Left renal cortex interstitium (tissue), 4 donors: Measurements from ENCODE around the gene ZNF432. TPM values are rescaled to one million over a fixed set of nuclear protein-coding genes. Genes with fewer than 3 reads are reported as not detected.
"Not testable (repeated sequence)": the region's sequence is repeated elsewhere in the genome, so short reads cannot be mapped to it uniquely, and the experiment has no call there.

Source experiments
- DNase-seq, 4 donors: peaks; one replicate each; pipeline ENCODE4 v3.0.0-alpha.2; 2013; ENCODE audit warnings: low read depth in 4 of 4, low spot score in 2 of 4, missing footprints in 1 of 4
- polyA plus RNA-seq, 4 donors: library from polyadenylated mRNA; unstranded; fragments of 120-200 nt; gene quantifications; one replicate each; pipeline ENCODE4 v1.2.1, GENCODE V29; 2013; ENCODE audit not compliant: insufficient read length in 4 of 4

The ZNF432 gene
- polyA plus RNA-seq = 10 to 100 TPM; 20.4 to 27.6 (median 24.0) TPM

DNA sequence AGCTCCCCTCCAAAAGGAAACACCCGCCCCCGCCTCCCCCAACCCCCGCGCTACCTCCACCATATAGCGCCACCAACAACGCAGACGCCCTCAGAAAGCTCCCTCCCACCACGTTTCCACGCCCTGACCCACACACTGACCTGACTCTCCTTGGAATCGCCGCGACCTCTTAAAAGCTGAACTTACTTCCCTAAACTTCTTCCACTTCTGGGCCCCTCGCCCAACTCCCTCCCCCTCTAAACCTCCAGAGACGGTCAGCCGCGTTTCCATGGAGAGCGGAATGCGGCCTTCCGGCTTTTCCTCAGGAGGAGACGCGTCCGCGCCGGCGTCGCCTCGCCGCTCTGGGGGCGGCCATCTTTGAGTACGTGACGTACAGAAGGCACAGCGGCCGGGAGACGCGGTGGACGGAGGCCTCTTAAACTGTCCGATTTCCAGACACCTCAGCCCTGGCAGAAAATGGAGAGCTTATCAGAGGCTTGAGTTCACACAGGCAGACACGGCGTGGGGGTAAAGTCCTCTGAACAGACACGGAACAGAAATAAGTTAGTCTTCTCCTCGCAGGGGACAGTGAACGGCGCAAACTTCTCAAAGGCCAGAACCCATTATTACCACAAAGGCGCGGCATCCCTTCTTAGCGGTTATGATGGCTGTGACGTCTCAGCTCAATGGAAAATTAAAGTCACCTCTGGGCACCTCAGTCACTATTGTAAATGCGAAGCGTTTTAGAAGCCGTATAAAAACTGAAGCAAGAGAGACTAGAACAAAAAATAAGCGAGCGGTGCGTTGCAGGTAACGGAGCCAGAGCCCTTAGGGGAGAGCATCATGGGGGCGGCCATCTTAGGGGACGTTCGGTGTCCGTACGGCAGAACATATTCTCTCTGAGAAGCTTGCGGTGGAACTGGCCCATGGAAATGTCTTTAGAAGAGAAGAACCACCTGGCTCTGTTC lies at the start of gene ZNF432:
TSS of gene ZNF432 (minus strand) at position 284 of the 947 bp plus-strand sequence. CDS start 1,970 bp downstream, outside the sequence.
- DNase-seq = peak; percentile 94 to 100 (median 94)

DNA sequence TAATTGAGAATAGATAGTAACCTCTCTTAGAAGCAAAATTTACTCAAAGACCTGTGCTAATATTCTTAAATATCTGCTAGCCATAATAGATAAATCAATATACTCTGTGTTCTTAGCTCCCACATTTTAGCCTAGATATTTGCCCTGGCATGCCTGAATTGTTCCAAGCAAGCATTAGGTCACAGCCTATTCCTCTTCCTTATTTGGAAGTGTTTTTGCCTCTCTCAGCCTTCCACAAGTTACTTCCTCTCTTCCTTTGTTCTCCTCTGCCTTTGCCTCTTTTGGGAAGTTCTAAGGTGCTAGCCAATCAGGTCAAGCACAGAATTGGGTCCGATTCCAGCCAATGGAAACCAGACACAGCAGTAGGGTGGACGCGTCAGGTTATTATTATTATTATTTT lies 47.8 kb upstream of the ZNF432 start:
- not testable (repeated sequence) for DNase-seq

DNA sequence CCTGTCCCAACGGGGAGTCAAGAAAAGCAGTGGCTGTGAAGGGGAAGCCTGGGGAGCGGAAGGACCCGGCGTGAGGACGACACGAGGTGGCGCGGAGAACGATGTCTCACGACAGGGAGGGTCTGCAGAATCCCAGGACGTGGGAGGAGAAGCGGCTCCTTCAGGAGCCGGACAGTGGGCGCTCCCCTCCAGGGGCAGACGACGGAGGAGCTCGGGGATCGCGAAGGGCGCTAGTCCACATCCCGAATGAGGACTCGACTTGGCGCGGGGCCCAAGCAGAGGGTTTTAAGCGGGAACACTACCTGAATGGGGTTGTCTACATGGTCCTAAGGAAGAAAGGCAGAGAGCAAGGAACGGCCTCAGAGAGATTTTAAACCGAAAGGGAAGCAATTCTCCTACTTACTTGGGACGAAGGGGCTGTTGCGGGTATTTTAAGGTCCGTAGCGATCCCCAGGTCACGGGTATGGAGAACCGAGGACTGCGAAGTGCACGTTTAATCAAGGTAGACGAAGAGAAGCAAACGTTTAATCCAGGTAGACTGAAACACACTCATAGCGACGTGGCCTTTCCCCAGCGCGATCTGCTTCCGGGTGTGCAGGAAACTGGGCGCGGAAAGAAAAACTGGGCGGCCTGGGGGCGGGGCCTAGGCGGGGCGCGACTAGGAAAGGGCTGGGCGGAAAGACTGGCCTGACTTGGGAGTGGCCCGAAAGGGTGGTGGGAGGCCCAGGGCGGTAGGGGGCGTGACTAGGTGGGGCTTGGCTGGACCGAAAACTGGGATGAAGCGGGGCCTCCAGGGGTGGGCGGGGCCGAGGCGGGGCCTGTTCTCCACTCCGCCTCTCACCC lies 46.8 kb upstream of the ZNF432 start, which contains the start of gene ZNF841:
TSS of gene ZNF841 (minus strand) at position 594 of the 843 bp plus-strand sequence. CDS start 10,964 bp downstream, outside the sequence.
- peak; percentile 63 to 85 (median 71) for DNase-seq

DNA sequence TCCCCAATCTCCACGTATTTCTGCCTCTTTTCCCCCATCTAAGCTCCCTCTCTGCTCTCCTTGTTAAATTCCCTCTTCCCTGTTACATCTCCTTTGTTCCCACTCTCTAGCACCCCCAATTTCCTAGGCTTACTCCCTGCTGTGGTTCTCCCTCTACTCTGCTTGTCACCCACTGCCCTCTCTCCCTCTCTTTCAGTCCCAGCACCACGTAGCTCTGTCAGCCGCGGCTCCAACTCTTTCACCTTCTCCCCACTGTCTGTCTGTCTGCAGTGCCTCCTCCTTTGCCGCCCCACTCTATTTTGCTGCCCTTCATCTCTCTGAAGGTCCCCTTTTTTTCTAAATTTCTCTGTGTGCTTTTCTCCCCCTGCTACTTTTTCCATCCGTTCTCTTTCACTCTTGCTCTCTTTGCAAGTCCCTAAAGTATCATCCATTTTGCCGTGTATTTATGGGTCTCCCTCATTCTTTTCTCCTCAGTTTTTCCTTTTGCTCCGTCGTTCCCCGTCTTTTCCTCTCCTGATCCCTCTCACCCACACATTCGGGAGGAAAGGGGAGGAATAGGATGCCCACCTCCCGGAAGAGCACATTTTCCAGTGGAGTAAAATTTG lies 46.0 kb upstream of the ZNF432 start:
- no peak for DNase-seq

DNA sequence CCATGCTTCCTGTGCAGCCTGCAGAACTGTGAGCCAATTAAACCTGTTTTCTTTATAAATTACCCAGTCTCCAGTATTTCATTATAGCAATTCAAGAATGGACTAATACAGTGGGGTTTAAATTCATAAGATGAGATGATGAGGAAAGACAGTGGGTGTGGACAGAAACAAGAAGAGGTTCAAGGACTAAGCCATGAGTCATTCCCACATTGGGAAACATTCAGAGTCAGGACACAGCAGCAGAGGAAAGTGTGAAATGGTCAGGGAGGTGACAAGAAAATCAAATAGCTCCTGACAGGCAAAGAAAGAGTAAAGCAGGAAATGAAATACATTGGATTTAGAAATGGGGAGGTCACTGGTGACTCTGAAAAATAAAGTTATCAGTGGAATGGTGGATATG lies 37.8 kb upstream of the ZNF432 start:
- no peak for DNase-seq

DNA sequence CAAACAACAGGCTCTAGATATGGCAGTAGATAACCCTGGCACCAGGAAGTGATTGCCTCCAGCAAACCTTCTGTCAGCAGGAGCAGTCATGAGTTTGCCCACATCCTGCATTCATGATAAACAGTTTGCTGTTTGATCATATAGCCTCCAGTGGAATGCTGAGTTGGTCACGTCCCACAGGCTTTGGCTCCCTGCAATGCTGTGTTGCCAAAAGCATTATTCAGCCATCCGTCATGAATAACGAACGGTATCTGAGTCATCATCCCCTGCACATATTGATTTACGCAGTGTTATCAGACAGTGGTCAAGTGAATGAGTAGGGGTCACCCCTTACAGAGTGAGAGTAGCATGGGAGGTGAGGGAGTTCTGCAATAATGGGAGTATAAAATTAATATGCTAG lies 21.9 kb upstream of the ZNF432 start:
- DNase-seq = no peak

DNA sequence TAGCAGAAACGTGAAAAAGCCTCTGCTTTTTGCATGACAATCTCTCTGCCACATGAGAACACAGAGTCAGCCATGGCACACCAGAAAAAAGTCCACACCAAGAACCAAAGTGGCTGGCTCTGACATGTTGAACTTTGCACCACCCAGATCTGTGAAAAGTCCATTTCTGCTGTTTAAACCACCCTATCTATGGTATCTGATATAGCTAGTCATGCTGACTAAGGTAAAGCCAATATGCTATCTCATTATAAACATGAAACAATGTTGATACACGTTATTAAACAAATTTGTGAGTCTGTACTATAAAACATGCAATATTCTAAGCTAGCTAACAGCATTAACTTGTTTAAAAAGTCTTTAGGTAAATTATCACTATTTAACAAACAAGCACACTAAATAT lies 21.0 kb upstream of the ZNF432 start:
- DNase-seq = no peak

DNA sequence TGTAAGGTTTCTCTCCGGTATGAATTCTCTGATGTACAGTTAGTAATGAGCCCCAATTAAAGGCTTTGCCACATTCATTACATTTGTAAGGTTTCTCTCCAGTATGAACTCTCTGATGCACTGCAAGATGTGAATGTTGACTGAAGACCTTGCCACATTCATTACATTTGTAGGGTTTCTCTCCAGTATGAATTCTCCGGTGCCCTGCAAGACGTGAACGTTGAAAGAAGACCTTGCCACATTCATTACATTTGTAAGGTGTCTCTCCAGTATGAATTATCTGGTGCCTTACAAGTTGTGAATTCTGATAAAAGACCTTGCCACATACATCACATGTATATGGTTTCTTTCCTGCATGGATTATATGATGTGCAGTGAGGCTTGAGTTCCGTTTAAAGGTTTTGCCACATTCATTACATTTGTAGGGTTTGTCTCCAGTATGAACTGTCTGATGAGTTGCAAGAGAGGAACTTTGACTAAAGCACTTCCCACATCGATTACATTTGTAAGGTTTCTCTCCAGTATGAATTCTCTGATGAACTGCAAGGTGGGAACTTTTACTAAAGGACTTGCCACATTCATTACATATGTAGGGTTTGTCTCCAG lies 17.7 kb upstream of the ZNF432 start:
- DNase-seq = no peak

DNA sequence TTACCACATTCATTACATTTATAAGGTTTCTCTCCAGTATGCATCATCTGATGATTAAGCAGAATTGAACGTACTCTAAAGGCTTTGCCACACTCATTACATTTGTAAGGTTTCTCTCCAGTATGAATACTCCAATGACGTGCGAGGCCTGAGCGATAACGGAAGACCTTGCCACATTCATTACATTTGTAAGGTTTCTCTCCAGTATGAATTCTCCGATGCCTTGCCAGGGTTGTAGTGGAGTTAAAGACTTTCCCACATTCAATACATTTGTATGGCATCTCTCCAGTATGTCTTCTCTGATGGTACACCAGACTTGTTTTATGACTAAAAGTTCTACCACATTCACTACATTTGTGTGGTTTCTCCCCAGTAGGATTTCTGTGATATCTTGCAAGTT lies 16.8 kb upstream of the ZNF432 start:
- DNase-seq = no peak

DNA sequence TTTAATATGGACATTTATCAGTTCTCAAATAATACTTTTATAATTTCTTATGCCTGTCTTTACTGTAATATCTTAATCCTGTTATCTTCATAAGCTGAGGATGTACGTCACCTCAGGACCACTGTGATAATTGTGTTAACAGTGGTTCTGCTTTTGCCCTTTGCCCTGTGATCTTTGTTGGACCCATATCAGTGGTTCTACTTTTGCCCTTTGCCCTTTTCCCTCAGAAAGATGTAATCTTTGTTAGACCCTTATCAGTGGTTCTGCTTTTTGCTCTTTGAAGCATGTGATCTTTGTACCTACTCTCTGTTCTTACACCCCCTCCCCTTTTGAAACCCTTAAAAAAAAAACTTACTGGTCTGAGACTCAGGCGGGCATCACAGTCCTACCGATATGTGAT lies 7.8 kb upstream of the ZNF432 start:
- DNase-seq = not testable (repeated sequence)

DNA sequence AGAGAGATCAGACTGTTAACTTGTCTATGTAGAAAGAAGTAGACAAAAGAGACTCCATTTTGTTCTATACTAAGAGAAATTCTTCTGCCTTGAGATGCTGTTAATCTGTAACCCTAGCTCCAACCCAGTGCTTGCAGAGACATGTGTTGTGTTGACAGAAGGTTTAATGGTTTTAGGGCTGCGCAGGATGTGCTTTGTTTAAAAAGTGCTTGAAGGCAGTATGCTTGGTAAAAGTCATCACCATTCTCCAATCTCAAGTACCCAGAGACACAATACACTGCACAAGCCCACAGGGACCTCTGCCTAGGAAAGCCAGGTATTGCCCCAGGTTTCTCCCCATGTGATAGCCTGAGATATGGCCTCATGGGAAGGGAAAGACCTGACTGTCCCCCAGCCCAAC lies 3.1 kb upstream of the ZNF432 start:
- DNase-seq = not testable (repeated sequence)

DNA sequence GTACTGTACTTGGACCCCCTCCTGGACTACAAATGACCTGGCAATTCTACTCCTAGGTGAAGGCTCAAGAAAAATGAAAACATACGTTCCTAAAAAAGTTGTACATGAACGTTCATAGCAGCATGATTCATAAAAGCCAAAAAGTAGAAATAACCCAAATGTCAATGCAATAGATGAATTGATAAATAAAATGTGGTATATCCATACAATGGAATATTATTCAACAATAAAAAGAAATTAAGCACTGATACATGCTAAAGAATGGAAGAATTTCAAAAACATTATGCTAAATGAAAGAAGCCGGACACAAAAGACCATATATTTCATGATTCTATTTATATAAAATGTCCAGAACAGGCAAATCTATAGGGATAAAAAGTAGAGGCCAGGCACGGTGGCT lies 9.5 kb downstream of the ZNF432 start:
- DNase-seq = no peak

DNA sequence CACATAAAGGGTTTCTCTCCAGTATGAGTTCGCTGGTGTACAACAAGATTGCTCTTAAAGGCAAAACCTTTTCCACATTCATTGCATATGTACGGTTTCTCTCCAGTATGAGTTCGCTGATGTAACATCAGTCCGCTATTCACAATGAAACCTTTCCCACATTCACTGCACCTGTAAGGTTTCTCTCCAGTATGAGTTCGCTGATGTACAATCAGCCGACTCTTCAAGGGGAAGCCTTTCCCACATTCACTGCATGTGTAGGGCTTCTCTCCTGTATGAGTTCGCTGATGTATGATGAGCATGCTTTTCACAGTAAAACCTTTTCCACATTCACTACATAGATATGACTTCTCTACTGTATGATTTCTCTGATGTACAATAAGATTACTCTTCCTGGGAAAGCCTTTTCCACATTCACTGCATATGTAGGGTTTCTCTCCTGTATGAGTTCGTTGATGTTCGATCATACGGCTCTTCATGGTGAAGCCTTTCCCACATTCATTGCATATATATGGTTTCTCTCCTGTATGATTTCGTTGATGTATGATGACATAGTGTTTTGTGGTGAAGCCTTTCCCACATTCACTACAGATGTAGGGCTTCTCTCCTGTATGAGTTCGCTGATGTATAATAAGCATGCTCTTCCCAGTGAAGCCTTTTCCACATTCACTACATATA lies 14.4 kb downstream of the ZNF432 start:
- DNase-seq = no peak

DNA sequence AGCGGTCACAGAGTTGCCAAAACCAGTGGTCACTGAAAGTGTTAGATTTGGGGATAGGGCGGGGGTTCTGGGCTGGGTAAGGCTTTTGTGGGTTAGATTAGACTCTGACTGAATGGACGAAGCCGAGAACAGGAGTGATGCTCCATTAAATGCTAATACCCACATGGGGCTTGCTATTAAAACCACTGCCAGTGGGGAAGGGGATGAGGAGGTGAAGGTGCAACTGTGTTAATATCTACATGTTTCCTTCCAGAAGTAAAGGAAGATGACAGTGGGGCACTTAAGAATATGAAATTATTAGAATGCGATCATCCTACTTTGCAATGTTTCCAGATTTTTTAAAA lies 19.9 kb downstream of the ZNF432 start:
- peak in 1 of 4 donors; percentile 47 for DNase-seq

DNA sequence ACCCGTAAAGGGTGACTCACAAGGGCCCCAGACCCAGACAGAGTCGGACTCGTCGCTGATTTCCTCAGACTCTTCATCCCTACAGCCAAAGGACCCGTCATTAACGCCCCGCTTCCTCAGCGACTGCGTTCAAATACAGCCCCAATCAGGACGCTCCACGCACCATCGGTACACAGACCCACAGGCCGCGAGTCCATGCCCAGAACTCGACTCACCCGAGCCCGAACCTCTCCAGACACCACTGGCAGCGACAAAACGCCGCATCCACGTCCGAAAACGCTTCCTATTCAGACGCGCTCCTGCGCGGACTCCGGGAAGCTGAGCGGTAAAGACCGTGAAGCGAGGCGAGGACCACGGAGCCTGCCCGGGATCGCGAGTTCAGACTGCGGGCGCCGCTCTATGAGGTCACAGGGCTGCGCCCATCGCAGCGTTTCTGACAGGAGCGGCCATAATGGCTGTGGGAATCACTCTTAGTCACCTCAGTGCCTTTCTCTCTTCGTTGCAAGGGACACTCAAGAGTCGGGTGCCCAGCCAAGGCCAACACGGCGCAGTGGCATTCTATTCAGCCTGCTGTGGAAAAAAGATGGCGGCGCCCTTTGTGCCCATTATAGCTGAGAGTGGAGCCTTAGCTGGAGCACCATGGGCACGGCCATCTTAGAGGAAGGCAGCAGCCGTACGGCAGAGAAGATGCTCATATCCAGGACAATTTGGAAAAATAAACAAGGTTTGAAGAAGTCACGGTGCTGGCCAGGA lies 20.4 kb downstream of the ZNF432 start, which contains the start of gene ZNF614:
TSS of gene ZNF614 (minus strand) at position 353 of the 753 bp plus-strand sequence. CDS start 2,634 bp downstream, outside the sequence.
- peak; percentile 85 to 95 (median 88) for DNase-seq

DNA sequence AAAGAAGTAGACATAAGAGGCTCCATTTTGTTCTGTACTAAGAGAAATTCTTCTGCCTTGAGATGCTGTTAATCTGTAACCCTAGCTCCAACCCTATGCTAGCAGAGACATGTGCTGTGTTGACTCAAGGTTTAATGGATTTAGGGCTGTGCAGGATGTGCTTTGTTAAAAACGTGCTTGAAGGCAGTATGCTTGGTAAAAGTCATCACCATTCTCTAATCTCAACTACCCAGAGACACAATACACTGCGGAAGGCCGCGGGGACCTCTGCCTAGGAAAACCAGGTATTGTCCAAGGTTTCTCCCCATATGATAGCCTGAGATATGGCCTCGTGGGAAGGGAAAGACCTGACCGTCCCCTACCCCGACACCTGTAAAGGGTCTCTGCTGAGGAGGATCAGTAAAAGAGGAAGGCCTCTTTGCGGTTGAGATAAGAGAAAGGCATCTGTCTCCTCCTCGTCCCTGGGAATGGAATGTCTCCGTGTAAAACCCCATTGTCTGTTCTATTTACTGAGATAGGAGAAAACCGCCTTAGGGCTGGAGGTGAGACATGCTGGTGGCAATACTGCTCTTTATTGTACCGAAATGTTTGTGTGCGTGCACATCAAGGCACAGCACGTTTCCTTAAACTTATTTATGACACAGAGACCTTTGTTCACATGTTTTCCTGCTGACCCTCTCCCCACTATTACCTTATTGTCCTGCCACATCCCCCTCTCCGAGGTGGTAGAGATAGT lies 22.2 kb downstream of the ZNF432 start:
- DNase-seq = not testable (repeated sequence)

DNA sequence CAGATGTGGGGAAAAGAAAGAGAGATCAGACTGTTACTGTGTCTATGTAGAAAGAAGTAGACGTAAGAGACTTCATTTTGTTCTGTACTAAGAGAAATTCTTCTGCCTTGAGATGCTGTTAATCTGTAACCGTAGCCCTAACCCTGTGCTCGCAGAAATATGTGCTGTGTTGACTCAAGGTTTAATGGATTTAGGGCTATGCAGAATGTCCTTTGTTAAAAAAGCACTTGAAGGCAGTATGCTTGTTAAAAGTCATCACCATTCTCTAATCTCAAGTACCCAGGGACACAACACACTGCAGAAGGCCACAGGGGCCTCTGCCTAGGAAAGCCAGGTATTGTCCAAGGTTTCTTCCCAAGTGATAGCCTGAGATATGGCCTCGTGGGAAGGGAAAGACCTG lies 24.2 kb downstream of the ZNF432 start:
- DNase-seq = not testable (repeated sequence)

DNA sequence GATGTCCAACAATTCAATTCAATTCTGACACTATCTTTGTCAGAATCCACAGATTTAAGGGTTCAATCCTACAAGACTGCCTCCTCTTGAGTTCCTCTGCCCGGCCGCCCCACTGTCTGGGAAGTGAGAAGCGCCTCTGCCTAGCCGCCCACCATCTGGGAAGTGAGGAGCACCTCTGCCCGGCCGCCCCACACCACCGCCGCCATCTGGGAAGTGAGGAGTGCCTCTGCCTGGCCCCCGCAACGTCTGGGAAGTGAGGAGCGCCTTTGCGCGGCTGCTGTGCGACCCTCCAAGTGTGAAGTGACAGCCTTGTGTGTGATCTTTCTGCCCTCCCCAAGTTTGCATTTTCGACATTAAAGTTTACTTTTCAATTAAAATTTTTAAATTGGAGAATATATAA lies 26.4 kb downstream of the ZNF432 start:
- no peak for DNase-seq
